ENCODE data around the gene EMP3. TPM values are rescaled to one million over a fixed set of nuclear protein-coding genes. Genes with fewer than 3 reads are reported as not detected.
"Not testable (repeated sequence)": the region's sequence is repeated elsewhere in the genome, so short reads cannot be mapped to it uniquely, and the experiment has no call there.

EMP3 gene
- total and polyA plus RNA-seq, 9 donors = 67.4 to 166 (median 143) TPM

DNA sequence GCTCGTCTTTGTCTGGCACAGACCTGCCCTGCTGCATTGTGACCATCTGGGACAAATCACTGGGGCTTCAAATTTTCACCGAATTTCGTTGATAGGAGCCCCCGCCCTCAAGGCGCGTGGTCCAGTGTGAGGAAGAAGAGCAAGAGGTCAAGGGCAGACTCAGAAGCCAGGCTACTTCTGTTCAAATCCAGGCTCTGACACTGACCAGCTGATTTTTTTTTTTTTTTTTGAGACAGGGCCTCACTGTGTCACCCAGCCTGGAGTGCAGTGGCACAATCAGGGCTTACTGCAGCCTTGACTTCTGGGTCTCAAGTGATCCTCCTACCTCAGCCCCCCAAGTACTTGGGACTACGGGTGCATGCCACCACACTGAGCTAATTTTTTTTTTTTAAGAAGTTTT lies 46.0 kb downstream of the EMP3 start:
- WGBS (ENCODE audit: insufficient coverage) = 38% methylated on average over 6 of the region's 7 CpGs
- H3K4me3 ChIP-seq (ENCODE audit: low read length) = no peak overlapping the region
- no peaks in the 10 kb centered on the region for H3K27me3 ChIP-seq (ENCODE audit: control insufficient read depth, insufficient read depth, low read length)
- no peak for DNase-seq
- peaks cover 5% of the 10 kb centered on the region for H3K4me1 ChIP-seq (ENCODE audit: control insufficient read depth, insufficient read depth, low read length)
- H3K36me3 ChIP-seq (ENCODE audit: control insufficient read depth, insufficient read depth, low read length) = no peaks in the 10 kb centered on the region
- H3K9me3 ChIP-seq (replicated peaks; ENCODE audit: control insufficient read depth, low read depth, low read length) = no peaks in the 10 kb centered on the region
- no peak overlapping the region for H3K27ac ChIP-seq (ENCODE audit: low read length)

DNA sequence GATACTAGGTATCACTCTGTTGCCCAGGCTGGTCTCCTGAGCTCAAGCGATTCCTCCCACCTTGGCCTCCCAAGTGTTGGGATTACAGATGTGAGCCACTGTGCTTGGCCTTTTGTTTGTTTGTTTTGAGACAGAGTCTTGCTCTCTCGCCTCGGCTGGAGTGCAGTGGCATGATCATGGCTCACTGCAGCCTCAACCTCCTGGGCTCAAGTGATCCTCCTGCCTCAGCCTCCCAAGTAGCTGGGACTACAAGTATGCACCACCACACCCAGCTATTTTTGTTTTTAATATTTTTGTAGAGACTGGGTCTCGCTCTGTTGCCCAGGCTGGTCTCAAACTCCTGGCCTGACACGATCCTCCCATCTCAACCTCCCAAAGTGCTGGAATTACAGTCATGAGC lies 46.4 kb downstream of the EMP3 start:
- DNase-seq; H3K27ac ChIP-seq (ENCODE audit: low read length); H3K27me3 ChIP-seq (ENCODE audit: control insufficient read depth, insufficient read depth, low read length); H3K9me3 ChIP-seq (replicated peaks; ENCODE audit: control insufficient read depth, low read depth, low read length); H3K36me3 ChIP-seq (ENCODE audit: control insufficient read depth, insufficient read depth, low read length); H3K4me1 ChIP-seq (ENCODE audit: control insufficient read depth, insufficient read depth, low read length); H3K4me3 ChIP-seq (ENCODE audit: low read length): not testable (repeated sequence)
- WGBS (ENCODE audit: insufficient coverage) = 86% methylated on average over 2 of the region's 5 CpGs

DNA sequence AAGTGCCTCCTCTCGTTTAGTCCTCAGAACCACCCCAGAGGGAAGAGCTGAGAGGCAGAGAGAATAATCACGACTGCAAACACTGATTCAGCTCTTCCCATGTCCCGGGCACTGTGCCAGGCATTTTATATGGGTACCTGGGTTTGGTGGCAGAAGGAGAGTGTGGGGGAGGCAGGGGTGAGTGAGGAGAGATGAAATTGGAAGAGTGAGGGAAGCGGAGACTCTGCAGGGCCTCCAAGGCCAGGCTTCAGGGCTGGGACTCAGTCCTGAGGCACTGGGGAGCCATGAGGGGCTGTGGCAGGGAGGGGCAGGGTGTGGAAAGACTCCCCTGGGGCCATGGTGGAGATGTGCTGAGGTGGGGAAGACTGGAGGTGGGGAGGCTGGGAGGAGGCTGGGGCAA lies 47.6 kb downstream of the EMP3 start:
- H3K4me1 ChIP-seq (ENCODE audit: control insufficient read depth, insufficient read depth, low read length) = peaks cover 5% of the 10 kb centered on the region
- WGBS (ENCODE audit: insufficient coverage) = 61% methylated on average over 3 of the region's 4 CpGs
- no peaks in the 10 kb centered on the region for H3K27me3 ChIP-seq (ENCODE audit: control insufficient read depth, insufficient read depth, low read length)
- H3K36me3 ChIP-seq (ENCODE audit: control insufficient read depth, insufficient read depth, low read length) = no peaks in the 10 kb centered on the region
- H3K4me3 ChIP-seq (ENCODE audit: low read length) = no peak overlapping the region
- H3K27ac ChIP-seq (ENCODE audit: low read length) = no peak overlapping the region
- H3K9me3 ChIP-seq (replicated peaks; ENCODE audit: control insufficient read depth, low read depth, low read length) = no peaks in the 10 kb centered on the region
- no peak for DNase-seq

DNA sequence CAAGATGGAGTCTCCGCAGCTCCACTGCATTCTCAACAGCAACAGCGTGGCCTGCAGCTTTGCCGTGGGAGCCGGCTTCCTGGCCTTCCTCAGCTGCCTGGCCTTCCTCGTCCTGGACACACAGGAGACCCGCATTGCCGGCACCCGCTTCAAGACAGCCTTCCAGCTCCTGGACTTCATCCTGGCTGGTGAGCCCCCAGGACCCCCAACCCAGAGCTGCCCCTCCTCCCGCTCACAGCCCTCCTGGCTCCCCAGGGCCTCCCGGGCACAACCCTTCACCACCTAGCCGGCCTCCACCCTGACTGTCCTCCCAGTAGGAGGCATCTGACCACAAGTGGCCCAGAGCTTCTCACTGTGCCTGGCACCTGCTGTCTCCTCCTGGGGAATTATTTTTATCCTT lies 48.2 kb downstream of the EMP3 start:
- 81% methylated on average over 11 of the region's 11 CpGs for WGBS (ENCODE audit: insufficient coverage)
- peaks cover 5% of the 10 kb centered on the region for H3K4me1 ChIP-seq (ENCODE audit: control insufficient read depth, insufficient read depth, low read length)
- DNase-seq = no peak
- no peaks in the 10 kb centered on the region for H3K27me3 ChIP-seq (ENCODE audit: control insufficient read depth, insufficient read depth, low read length)
- H3K27ac ChIP-seq (ENCODE audit: low read length) = no peak overlapping the region
- H3K4me3 ChIP-seq (ENCODE audit: low read length) = no peak overlapping the region
- H3K36me3 ChIP-seq (ENCODE audit: control insufficient read depth, insufficient read depth, low read length) = no peaks in the 10 kb centered on the region
- H3K9me3 ChIP-seq (replicated peaks; ENCODE audit: control insufficient read depth, low read depth, low read length) = no peaks in the 10 kb centered on the region

GRCh38 chr19:48378194-48378570 lies 52.8 kb downstream of the EMP3 start:
- WGBS (ENCODE audit: insufficient coverage) = no CpG with 5 or more reads among the region's 10 CpGs
- no peaks in the 10 kb centered on the region for H3K4me1 ChIP-seq (ENCODE audit: control insufficient read depth, insufficient read depth, low read length)

GRCh38 chr19:48379058-48379457 lies 53.7 kb downstream of the EMP3 start:
- Histone ChIP-seq H3K4me1 (ENCODE audit: control insufficient read depth, insufficient read depth, low read length) (no peaks in the 10 kb centered on the region), H3K36me3 (ENCODE audit: control insufficient read depth, insufficient read depth, low read length) (peaks cover 29% of the 10 kb centered on the region), H3K9me3 (replicated peaks; ENCODE audit: control insufficient read depth, low read depth, low read length) (no peaks in the 10 kb centered on the region), H3K27me3 (ENCODE audit: control insufficient read depth, insufficient read depth, low read length) (no peaks in the 10 kb centered on the region), H3K27ac (ENCODE audit: low read length) (no peak overlapping the region), H3K4me3 (ENCODE audit: low read length) (no peak overlapping the region)
- 75% methylated on average over 4 of the region's 5 CpGs for WGBS (ENCODE audit: insufficient coverage)
- DNase-seq = no peak

More at GRCh38 chr19:48378194-48378570, 52.8 kb downstream of the EMP3 start:
- H3K9me3 ChIP-seq (replicated peaks; ENCODE audit: control insufficient read depth, low read depth, low read length) = no peaks in the 10 kb centered on the region
- H3K27me3 ChIP-seq (ENCODE audit: control insufficient read depth, insufficient read depth, low read length) = no peaks in the 10 kb centered on the region
- H3K36me3 ChIP-seq (ENCODE audit: control insufficient read depth, insufficient read depth, low read length) = peaks cover 20% of the 10 kb centered on the region
- no peak overlapping the region for H3K27ac ChIP-seq (ENCODE audit: low read length)
- H3K4me3 ChIP-seq (ENCODE audit: low read length) = no peak overlapping the region
- DNase-seq = no peak

Other genes starting within 250 kb of the EMP3 start
- gene PLA2G4C, start 214.7 kb upstream of the EMP3 start, total RNA-seq = 31.4 TPM
- gene PLA2G4C, start 214.7 kb upstream of the EMP3 start, polyA plus RNA-seq (ENCODE audit: insufficient read depth in 1 of 8, insufficient read length in 8 of 8, low replicate concordance in 1 of 8) = 10 to 100 TPM; 20.0 to 49.8 (median 32.3) TPM
- 20.4 TPM for gene LIG1, start 155.2 kb upstream of the EMP3 start, total RNA-seq
- 10 to 100 TPM; 20.2 to 37.4 (median 29.1) TPM for gene LIG1, start 155.2 kb upstream of the EMP3 start, polyA plus RNA-seq (ENCODE audit: insufficient read depth in 1 of 8, insufficient read length in 8 of 8, low replicate concordance in 1 of 8)
- 1.0 TPM for gene ZSWIM9, start 154.9 kb upstream of the EMP3 start, total RNA-seq
- 1 to 10 TPM; 6.2 to 8.7 (median 7.6) TPM for gene ZSWIM9, start 154.9 kb upstream of the EMP3 start, polyA plus RNA-seq (ENCODE audit: insufficient read depth in 1 of 8, insufficient read length in 8 of 8, low replicate concordance in 1 of 8)
- gene CARD8, start 69.6 kb upstream of the EMP3 start, total RNA-seq = 33.2 TPM
- 10 to 100 TPM; 29.3 to 42.6 (median 36.0) TPM for gene CARD8, start 69.6 kb upstream of the EMP3 start, polyA plus RNA-seq (ENCODE audit: insufficient read depth in 1 of 8, insufficient read length in 8 of 8, low replicate concordance in 1 of 8)
- gene ZNF114, start 55.5 kb upstream of the EMP3 start, total RNA-seq = 5.2 TPM
- 1 to 10 TPM; 1.8 to 4.5 (median 3.2) TPM for gene ZNF114, start 55.5 kb upstream of the EMP3 start, polyA plus RNA-seq (ENCODE audit: insufficient read depth in 1 of 8, insufficient read length in 8 of 8, low replicate concordance in 1 of 8)
- gene TMEM143, start 38.4 kb downstream of the EMP3 start, total RNA-seq = 4.1 TPM
- gene TMEM143, start 38.4 kb downstream of the EMP3 start, polyA plus RNA-seq (ENCODE audit: insufficient read depth in 1 of 8, insufficient read length in 8 of 8, low replicate concordance in 1 of 8) = 10 to 100 TPM in 7 of 8 donors, 1 to 10 TPM in 1; 8.0 to 17.4 (median 15.0) TPM
- gene SYNGR4, start 38.8 kb downstream of the EMP3 start, total RNA-seq = not detected
- gene SYNGR4, start 38.8 kb downstream of the EMP3 start, polyA plus RNA-seq (ENCODE audit: insufficient read depth in 1 of 8, insufficient read length in 8 of 8, low replicate concordance in 1 of 8) = under 1 TPM in 1 of 8 donors, not detected in 7; 0.17 TPM
- gene KDELR1, start 66.0 kb downstream of the EMP3 start, total RNA-seq = 57.5 TPM
- gene KDELR1, start 66.0 kb downstream of the EMP3 start, polyA plus RNA-seq (ENCODE audit: insufficient read depth in 1 of 8, insufficient read length in 8 of 8, low replicate concordance in 1 of 8) = 100 to 1,000 TPM; 104 to 162 (median 129) TPM
- gene GRIN2D, start 68.1 kb downstream of the EMP3 start, total RNA-seq = 0.58 TPM
- 1 to 10 TPM in 7 of 8 donors, under 1 TPM in 1; 0.93 to 3.1 (median 2.1) TPM for gene GRIN2D, start 68.1 kb downstream of the EMP3 start, polyA plus RNA-seq (ENCODE audit: insufficient read depth in 1 of 8, insufficient read length in 8 of 8, low replicate concordance in 1 of 8)
- 21.0 TPM for gene GRWD1, start 120.4 kb downstream of the EMP3 start, total RNA-seq
- 10 to 100 TPM; 20.4 to 29.9 (median 25.8) TPM for gene GRWD1, start 120.4 kb downstream of the EMP3 start, polyA plus RNA-seq (ENCODE audit: insufficient read depth in 1 of 8, insufficient read length in 8 of 8, low replicate concordance in 1 of 8)
- 0.49 TPM for gene KCNJ14, start 130.0 kb downstream of the EMP3 start, total RNA-seq
- gene KCNJ14, start 130.0 kb downstream of the EMP3 start, polyA plus RNA-seq (ENCODE audit: insufficient read depth in 1 of 8, insufficient read length in 8 of 8, low replicate concordance in 1 of 8) = 1 to 10 TPM in 2 of 8 donors, under 1 TPM in 6; 0.48 to 1.2 (median 0.92) TPM
- gene CYTH2, start 143.8 kb downstream of the EMP3 start, total RNA-seq = 24.2 TPM
- gene CYTH2, start 143.8 kb downstream of the EMP3 start, polyA plus RNA-seq (ENCODE audit: insufficient read depth in 1 of 8, insufficient read length in 8 of 8, low replicate concordance in 1 of 8) = 10 to 100 TPM; 37.4 to 54.5 (median 45.1) TPM
- gene LMTK3, start 186.3 kb downstream of the EMP3 start, total RNA-seq = 0.04 TPM
- gene LMTK3, start 186.3 kb downstream of the EMP3 start, polyA plus RNA-seq (ENCODE audit: insufficient read depth in 1 of 8, insufficient read length in 8 of 8, low replicate concordance in 1 of 8) = under 1 TPM in 7 of 8 donors, not detected in 1; 0.03 to 0.39 (median 0.18) TPM
- gene SULT2B1, start 226.6 kb downstream of the EMP3 start, total RNA-seq = 0.13 TPM
- 1 to 10 TPM in 1 of 8 donors, under 1 TPM in 6, not detected in 1; 0.11 to 2.9 (median 0.27) TPM for gene SULT2B1, start 226.6 kb downstream of the EMP3 start, polyA plus RNA-seq (ENCODE audit: insufficient read depth in 1 of 8, insufficient read length in 8 of 8, low replicate concordance in 1 of 8)